Cardiac muscle cell (in vitro differentiated cells and primary cell): ENCODE measurements around the gene GPATCH2. TPM values are rescaled to one million over a fixed set of nuclear protein-coding genes. Genes with fewer than 3 reads are reported as not detected.

Experiments used
- DNase-seq, 2 donors: peaks; one replicate each; pipeline versions ENCODE4 v3.0.0 to v3.0.0-alpha.2; 2010 to 2017; ENCODE audit warnings: low read depth in 1 of 2, low spot score in 1 of 2
- H3K27ac ChIP-seq: fragments of 200-600 bp; sonication (generic); 2 replicates; pipeline ENCODE4 v1.5.1; 2016
- H3K27me3 ChIP-seq: fragments of 200-600 bp; sonication (generic); 2 replicates; pipeline ENCODE4 v1.6.0; 2016; ENCODE audit warnings: control low read depth
- H3K36me3 ChIP-seq: fragments of 200-600 bp; sonication (generic); 2 replicates; pipeline ENCODE4 v1.5.1; 2016; ENCODE audit warnings: control low read depth
- H3K4me1 ChIP-seq: fragments of 200-600 bp; sonication (generic); 2 replicates; pipeline ENCODE4 v1.8.1; 2017; ENCODE audit warnings: low read depth, mild to moderate bottlenecking, mixed run types
- H3K4me3 ChIP-seq: fragments of 200-600 bp; sonication (generic); 2 replicates; pipeline ENCODE4 v1.5.1; 2016; ENCODE audit warnings: mild to moderate bottlenecking
- H3K9me3 ChIP-seq: fragments of 200-600 bp; sonication (generic); 2 replicates; pipeline ENCODE4 v1.5.1; 2017; ENCODE audit warnings: low read depth, mild to moderate bottlenecking, control low read depth
- polyA plus RNA-seq: library from polyadenylated mRNA; unstranded; fragments of >200 nt; fragmentation: Nextera tagmentation; extraction: Ambion mirVana; gene quantifications from 2 replicates; pipeline ENCODE4 v1.2.1, GENCODE V29; 2016
- total RNA-seq: library from RNA; depleted of rRNA; stranded (reverse); fragments of >200 nt; gene quantifications from 2 replicates; pipeline ENCODE4 v1.2.3, GENCODE V29; 2016
- TF ChIP-seq, protein P1 (sequence below): IDR thresholded peaks from 2 replicates; pipeline ENCODE4 v1.5.1; 2012; ENCODE audit warnings: low read depth, mild to moderate bottlenecking, low read length

GPATCH2 gene
- total and polyA plus RNA-seq, 2 experiments from 2014 or later: 9.8 to 16.7 TPM

DNA sequence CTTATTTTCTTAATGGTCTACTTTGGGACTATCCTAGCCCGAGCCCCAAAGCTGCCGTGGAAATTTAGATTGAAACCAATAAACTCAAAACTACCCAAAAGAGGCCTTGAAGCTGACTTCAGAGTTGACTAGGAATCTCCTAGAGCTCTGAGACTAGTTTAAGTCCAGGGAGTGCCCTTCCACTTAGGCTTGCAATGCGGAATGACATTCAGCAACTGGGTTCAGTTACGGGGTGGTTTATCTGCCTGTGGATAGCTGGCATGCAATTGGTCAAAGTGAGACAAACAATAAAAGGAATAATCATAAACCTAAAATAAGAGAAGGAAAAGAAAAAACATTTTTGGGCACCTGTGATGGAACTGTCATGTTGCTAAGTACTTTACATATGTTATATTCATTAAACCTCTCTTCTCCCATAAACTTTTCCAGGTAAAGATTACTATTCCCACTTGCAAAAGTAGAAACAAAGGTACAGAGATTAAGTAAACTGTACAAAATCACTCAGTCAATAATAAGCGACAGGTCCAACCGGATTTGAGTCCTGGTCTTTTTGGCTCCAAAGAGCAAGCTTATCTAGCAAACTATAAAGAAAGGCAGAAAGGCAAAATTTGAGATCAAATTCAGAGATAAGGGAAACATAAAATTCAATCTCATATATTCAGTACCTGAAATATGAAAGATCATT is 56.5 kb downstream of the GPATCH2 start:
- DNase-seq: peak in 1 of 2 donors; percentile 21
- Histone ChIP-seq H3K36me3 (no peaks in the 10 kb centered on the region), H3K4me1 (peaks cover 9% of the 10 kb centered on the region), H3K9me3 (no peaks in the 10 kb centered on the region), H3K27ac (no peak overlapping the region), H3K27me3 (no peaks in the 10 kb centered on the region), H3K4me3 (no peak overlapping the region)
- TF ChIP-seq, protein P1, sequence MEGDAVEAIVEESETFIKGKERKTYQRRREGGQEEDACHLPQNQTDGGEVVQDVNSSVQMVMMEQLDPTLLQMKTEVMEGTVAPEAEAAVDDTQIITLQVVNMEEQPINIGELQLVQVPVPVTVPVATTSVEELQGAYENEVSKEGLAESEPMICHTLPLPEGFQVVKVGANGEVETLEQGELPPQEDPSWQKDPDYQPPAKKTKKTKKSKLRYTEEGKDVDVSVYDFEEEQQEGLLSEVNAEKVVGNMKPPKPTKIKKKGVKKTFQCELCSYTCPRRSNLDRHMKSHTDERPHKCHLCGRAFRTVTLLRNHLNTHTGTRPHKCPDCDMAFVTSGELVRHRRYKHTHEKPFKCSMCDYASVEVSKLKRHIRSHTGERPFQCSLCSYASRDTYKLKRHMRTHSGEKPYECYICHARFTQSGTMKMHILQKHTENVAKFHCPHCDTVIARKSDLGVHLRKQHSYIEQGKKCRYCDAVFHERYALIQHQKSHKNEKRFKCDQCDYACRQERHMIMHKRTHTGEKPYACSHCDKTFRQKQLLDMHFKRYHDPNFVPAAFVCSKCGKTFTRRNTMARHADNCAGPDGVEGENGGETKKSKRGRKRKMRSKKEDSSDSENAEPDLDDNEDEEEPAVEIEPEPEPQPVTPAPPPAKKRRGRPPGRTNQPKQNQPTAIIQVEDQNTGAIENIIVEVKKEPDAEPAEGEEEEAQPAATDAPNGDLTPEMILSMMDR: no peak

DNA sequence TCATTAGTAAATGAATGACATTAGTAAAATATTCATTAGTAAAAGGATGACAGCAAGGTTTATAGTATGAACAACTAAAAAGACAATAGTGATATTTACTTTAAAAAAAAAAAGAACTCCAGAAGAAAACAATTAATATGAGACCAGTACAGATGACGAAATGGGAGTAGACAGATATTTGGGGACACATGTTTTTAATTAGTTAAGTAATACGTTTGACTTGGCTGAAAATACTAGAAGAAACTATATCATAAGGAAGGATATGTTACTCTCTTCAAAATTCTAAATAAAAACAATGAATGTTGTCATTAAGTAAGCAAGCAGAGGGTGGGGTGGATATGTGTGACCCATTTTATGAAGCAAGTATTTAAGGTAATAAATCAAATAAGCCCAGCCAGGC is 61.9 kb downstream of the GPATCH2 start:
- no peak overlapping the region for H3K27ac ChIP-seq

DNA sequence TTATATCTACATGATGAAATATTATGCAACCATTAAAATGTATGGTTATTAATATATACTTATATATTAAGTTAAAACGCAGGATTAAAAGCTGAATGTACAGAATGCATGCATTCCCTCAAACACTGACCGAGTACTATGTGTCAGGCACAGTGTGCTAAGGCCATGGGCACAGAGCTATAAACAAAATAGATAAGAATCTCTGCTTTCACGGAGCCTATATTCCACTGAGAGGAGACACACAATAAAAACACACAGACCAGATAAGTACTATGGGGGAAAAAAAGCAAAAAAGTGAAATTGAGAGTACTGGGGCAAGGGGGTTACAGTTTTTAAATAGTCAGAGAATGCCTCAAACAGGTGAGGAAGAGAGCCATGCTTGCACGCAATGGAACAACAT is 62.7 kb downstream of the GPATCH2 start:
- Histone ChIP-seq H3K36me3 (no peaks in the 10 kb centered on the region), H3K27me3 (no peaks in the 10 kb centered on the region), H3K27ac (no peak overlapping the region), H3K4me3 (no peak overlapping the region), H3K4me1 (peaks cover 6% of the 10 kb centered on the region), H3K9me3 (no peaks in the 10 kb centered on the region)
- TF ChIP-seq, protein P1: no peak
- no peak for DNase-seq

More for the DNA sequence above, 61.9 kb downstream of the GPATCH2 start:
- TF ChIP-seq, protein P1: no peak
- Histone ChIP-seq H3K4me1 (peaks cover 8% of the 10 kb centered on the region), H3K4me3 (no peak overlapping the region), H3K9me3 (no peaks in the 10 kb centered on the region), H3K36me3 (no peaks in the 10 kb centered on the region), H3K27me3 (no peaks in the 10 kb centered on the region)
- no peak for DNase-seq

DNA sequence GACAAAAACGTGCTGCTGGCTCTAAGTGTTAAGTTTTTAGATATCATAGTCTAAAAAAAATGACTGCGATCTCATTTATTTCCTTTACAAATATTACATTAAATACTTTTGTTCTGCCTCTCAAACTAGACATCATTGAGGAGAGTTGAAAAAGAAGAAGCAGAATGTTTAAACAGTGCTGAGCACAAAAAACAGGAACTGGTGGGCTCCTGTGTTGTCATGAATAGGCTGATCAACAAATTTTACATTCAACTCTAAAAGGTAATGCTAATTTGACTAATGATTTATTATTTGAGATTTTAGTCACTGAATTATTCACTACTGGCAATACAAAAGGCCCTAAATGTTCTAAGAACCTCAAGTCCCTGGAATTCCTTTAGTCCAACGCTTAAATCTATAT is 66.1 kb downstream of the GPATCH2 start:
- no peaks in the 10 kb centered on the region for H3K4me1 ChIP-seq
- H3K27me3 ChIP-seq: no peaks in the 10 kb centered on the region
- H3K36me3 ChIP-seq: no peaks in the 10 kb centered on the region
- no peak overlapping the region for H3K27ac ChIP-seq
- no peak for DNase-seq
- H3K4me3 ChIP-seq: no peak overlapping the region
- TF ChIP-seq, protein P1: no peak
- no peaks in the 10 kb centered on the region for H3K9me3 ChIP-seq

DNA sequence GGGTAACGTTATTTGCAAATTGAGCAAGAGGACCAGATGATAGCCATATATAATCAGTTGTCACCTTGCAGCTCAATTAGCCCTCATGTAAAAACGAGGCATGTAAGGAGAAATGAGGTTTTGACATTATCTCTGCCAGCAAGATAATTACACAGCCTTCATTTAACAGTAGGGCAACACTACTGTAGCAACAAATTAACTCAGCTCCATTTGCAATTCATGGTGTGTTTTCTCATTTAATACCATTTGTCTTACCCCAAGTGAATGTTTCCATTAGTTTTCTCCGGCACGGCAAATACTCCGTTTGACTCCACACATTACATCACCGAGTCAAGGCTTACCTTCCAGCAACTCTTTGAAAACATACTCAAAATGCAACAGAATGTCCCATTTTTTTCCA is 66.7 kb downstream of the GPATCH2 start:
- H3K9me3 ChIP-seq: no peaks in the 10 kb centered on the region
- H3K36me3 ChIP-seq: no peaks in the 10 kb centered on the region
- no peaks in the 10 kb centered on the region for H3K4me1 ChIP-seq
- no peak for DNase-seq
- H3K27me3 ChIP-seq: no peaks in the 10 kb centered on the region
- H3K4me3 ChIP-seq: no peak overlapping the region
- TF ChIP-seq, protein P1: no peak
- no peak overlapping the region for H3K27ac ChIP-seq
